Neural crest cell (in vitro differentiated cells): ENCODE data around the gene NDUFB2. TPM values are rescaled to one million over a fixed set of nuclear protein-coding genes. Genes with fewer than 3 reads are reported as not detected.

Experiments used
- DNase-seq: peaks from one replicate; pipeline ENCODE4 v3.0.0; 2021; ENCODE audit warnings: low read depth, mixed read lengths, low spot score
- H3K27ac Mint-ChIP-seq: one replicate; pipeline ENCODE4 v1.8.0; 2021; ENCODE audit warnings: mild to moderate bottlenecking, mixed read lengths; ENCODE audit not compliant: unreplicated experiment
- H3K27me3 Mint-ChIP-seq: 2 replicates; pipeline ENCODE4 v1.8.0; 2021; ENCODE audit warnings: low read depth, mild to moderate bottlenecking, mixed read lengths
- H3K36me3 Mint-ChIP-seq: 2 replicates; pipeline ENCODE4 v1.8.0; 2021; ENCODE audit warnings: low read depth, mild to moderate bottlenecking, mixed read lengths
- H3K4me1 Mint-ChIP-seq: 2 replicates; pipeline ENCODE4 v1.8.0; 2021; ENCODE audit warnings: mixed read lengths
- H3K4me3 Mint-ChIP-seq: one replicate; pipeline ENCODE4 v1.8.0; 2021; ENCODE audit warnings: mild to moderate bottlenecking, mixed read lengths
- H3K9me3 Mint-ChIP-seq: 2 replicates; pipeline ENCODE4 v1.8.0; 2021; ENCODE audit warnings: mixed read lengths
- total RNA-seq: library from RNA; stranded (reverse); gene quantifications from 2 replicates; pipeline ENCODE4 v1.2.1, GENCODE V29; 2021
- TF ChIP-seq, protein P1 (sequence below): fragments of 200-600 bp; sonication (generic); conservative IDR thresholded peaks from 2 replicates; pipeline ENCODE4 v1.5.0; 2021; ENCODE audit warnings: antibody characterized with exemption, mild to moderate bottlenecking

NDUFB2 gene
- total RNA-seq, 1 donor from 2014 or later, result 195 TPM

DNA sequence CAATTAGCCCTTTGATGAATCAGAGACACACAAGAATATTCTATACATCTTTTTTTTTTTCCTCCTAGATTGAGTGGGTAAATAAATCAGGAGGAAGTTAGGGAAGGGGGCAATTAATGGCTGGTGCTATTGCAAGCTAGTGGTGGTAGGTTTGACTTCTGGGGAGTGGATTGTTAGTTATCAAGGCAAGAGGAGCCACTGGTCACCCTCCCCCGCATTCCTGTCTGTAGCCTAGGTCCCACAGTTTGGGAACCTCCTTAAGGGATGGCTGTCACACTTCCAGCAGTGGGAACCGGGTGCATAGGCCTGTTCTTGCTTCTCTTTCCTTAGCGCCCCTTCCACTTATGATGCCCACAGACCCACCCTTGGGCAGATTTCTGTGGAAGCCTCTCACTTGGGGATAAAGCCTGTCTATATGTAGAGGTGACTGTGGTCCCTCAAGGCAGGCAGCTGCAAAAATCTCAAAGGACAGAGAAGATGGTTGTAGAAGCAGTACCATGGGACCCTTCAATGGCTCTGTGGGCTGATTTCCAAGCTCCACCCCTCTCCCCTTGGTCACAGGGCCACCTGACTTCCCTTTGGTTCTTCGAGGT lies 26.1 kb upstream of the NDUFB2 start:
- no peak overlapping the region for H3K27ac Mint-ChIP-seq
- H3K9me3 Mint-ChIP-seq, result no peaks in the 10 kb centered on the region
- H3K36me3 Mint-ChIP-seq, result no peaks in the 10 kb centered on the region
- TF ChIP-seq, protein P1, sequence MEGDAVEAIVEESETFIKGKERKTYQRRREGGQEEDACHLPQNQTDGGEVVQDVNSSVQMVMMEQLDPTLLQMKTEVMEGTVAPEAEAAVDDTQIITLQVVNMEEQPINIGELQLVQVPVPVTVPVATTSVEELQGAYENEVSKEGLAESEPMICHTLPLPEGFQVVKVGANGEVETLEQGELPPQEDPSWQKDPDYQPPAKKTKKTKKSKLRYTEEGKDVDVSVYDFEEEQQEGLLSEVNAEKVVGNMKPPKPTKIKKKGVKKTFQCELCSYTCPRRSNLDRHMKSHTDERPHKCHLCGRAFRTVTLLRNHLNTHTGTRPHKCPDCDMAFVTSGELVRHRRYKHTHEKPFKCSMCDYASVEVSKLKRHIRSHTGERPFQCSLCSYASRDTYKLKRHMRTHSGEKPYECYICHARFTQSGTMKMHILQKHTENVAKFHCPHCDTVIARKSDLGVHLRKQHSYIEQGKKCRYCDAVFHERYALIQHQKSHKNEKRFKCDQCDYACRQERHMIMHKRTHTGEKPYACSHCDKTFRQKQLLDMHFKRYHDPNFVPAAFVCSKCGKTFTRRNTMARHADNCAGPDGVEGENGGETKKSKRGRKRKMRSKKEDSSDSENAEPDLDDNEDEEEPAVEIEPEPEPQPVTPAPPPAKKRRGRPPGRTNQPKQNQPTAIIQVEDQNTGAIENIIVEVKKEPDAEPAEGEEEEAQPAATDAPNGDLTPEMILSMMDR, result no peak
- H3K4me1 Mint-ChIP-seq, result peaks cover 18% of the 10 kb centered on the region
- DNase-seq, result no peak
- peaks cover 5% of the 10 kb centered on the region for H3K27me3 Mint-ChIP-seq
- H3K4me3 Mint-ChIP-seq, result peak overlapping the region; percentile 62

DNA sequence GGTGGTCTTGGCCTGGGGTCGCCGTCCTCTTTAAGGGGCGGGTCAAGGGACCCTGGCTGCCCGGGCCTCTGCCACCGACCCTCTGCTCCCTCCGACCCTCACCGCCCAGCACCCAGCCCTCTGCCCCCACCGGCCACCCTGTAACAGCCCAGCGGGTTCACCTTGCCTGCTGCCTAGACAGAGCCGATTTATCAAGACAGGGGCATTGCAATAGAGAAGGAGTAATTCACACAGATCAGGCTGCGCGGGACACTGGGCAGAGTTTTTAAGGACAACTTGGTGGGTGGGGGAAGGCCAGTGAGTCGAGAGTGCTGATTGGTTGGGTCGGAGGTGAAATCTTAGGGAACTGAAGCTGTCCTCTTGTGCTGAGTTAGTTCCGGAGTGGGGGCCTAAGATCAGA lies 24.5 kb upstream of the NDUFB2 start:
- H3K36me3 Mint-ChIP-seq, result no peaks in the 10 kb centered on the region
- H3K4me1 Mint-ChIP-seq, result peaks cover 31% of the 10 kb centered on the region

DNA sequence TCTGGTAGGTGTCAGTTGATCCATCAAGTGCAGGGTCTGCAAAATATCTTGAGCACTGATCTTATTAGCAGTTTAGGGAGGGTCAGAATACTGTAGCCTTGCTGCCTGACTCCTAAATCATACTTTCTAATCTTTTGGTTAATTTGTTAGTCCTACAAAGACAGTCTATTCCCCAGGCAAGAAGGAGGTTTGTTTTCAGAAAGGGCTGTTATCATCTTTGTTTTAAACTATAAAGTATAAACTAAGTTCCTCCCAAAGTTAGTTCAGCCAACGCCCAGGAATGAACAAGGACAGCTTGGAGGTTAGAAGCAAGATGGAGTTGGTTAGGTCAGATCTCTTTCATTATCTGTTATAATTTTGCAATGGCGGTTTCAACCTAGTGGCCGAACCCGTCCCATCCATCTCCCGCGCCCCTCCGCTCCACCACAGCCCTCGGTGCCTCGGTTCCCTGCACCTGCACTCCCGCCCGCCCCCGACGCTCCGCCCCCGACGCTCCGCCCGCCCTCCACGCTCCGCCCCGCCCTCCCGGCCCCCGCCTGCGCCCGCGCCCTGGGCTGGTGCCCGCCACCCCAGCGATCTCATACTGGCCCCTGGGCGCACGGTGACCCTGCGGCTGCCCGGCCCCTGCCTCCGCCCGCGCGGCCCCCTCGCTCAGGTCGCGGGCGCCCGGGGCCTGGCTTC lies 24.0 kb upstream of the NDUFB2 start, which contains the start of gene ADCK2:
ADCK2 (plus strand) TSS at position 564 of the 681 bp plus-strand sequence. CDS start 386 bp downstream, outside the sequence.
- Mint-ChIP-seq H3K27ac (no peak within 1 kb of the TSS), H3K27me3 (peaks cover 3% of the 10 kb centered on the region), H3K4me3 (peak within 1 kb of the TSS; percentile 84), H3K9me3 (no peaks in the 10 kb centered on the region), H3K36me3 (no peaks in the 10 kb centered on the region), H3K4me1 (peaks cover 31% of the 10 kb centered on the region)
- TF ChIP-seq, protein P1, result no peak
- DNase-seq, result peak; percentile 24

More for the DNA sequence above, 24.5 kb upstream of the NDUFB2 start:
- H3K4me3 Mint-ChIP-seq, result peak overlapping the region; percentile 77
- TF ChIP-seq, protein P1, result no peak
- no peaks in the 10 kb centered on the region for H3K9me3 Mint-ChIP-seq
- H3K27ac Mint-ChIP-seq, result no peak overlapping the region
- no peak for DNase-seq
- H3K27me3 Mint-ChIP-seq, result peaks cover 3% of the 10 kb centered on the region

DNA sequence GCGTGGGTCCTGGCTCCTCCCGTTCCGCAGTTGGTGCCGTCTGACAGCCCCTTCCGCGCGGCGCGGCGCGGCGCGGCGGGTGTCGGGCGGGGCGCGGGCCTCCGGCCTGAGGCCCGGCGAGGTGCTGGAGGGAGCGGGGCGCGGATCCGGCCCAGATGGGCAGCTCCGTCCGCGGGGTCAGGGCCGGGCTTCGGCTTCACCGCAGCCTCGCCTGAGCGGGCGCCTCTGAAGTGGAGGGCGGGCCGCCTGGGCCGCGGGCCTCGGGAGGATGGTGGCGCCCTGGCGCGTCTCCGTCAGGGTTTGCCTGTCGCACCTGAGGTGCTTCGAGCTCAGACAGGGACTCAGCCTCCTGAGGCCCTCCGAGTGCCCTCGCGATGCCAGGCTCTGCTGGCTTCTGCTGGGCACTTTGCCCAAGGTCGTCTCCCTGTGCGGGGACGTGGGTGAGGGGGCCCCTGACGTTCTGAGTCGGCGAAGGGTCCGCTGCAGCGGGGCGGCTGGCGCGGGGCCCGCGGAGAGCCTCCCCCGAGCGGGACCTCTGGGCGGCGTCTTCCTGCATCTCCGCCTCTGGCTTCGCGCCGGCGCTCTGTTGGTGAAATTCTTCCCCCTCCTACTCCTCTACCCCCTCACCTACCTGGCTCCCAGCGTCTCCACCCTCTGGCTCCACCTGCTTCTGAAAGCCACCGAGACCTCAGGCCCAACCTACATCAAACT lies 23.3 kb upstream of the NDUFB2 start:
- Mint-ChIP-seq H3K4me3 (peak overlapping the region; percentile 84), H3K36me3 (no peaks in the 10 kb centered on the region), H3K4me1 (peaks cover 31% of the 10 kb centered on the region), H3K9me3 (no peaks in the 10 kb centered on the region), H3K27ac (no peak overlapping the region), H3K27me3 (peaks cover 3% of the 10 kb centered on the region)
- peak; percentile 24 for DNase-seq
- TF ChIP-seq, protein P1, result peak; percentile 33

DNA sequence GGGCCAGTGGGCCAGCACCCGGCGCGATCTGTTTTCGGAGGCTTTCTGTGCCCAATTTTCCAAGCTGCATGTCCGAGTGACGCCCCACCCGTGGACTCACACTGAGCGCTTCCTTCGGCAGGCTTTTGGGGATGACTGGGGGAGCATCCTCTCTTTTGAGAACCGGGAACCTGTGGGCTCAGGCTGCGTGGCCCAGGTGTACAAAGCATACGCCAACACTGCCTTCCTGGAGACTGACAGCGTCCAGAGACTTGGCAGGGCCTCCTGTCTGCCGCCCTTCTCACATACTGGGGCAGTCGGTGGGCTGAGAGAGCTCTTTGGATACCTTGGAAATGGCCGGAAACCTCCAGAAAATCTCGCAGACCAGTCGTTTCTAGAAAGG lies 22.7 kb upstream of the NDUFB2 start:
- Mint-ChIP-seq H3K36me3 (no peaks in the 10 kb centered on the region), H3K27me3 (peaks cover 3% of the 10 kb centered on the region), H3K9me3 (no peaks in the 10 kb centered on the region), H3K4me1 (peaks cover 31% of the 10 kb centered on the region), H3K27ac (no peak overlapping the region), H3K4me3 (peak overlapping the region; percentile 84)
- DNase-seq, result no peak
- TF ChIP-seq, protein P1, result no peak
